ES-I3 (cell line): ENCODE measurements around the gene LRRC10.
"Not testable (repeated sequence)": the region's sequence is repeated elsewhere in the genome, so short reads cannot be mapped to it uniquely, and the experiment has no call there.

Experiments used
- H3K36me3 ChIP-seq: 2 replicates; pipeline ENCODE4 v1.6.1; 2013; ENCODE audit warnings: mild to moderate bottlenecking, low read length, control low read depth, moderate library complexity; ENCODE audit not compliant: insufficient read depth
- H3K4me1 ChIP-seq: 2 replicates; pipeline ENCODE4 v1.6.1; 2013; ENCODE audit warnings: mild to moderate bottlenecking, control low read depth, low read length; ENCODE audit not compliant: insufficient read depth
- H3K9ac ChIP-seq: 2 replicates; pipeline ENCODE4 v1.6.1; 2013; ENCODE audit warnings: low read depth, mild to moderate bottlenecking, low read length, moderate library complexity
- H3K9me3 ChIP-seq: 2 replicates; pipeline ENCODE4 v1.6.1; 2013; ENCODE audit warnings: mild to moderate bottlenecking, low read length, moderate library complexity; ENCODE audit not compliant: control insufficient read depth, insufficient read depth

The LRRC10 gene

GRCh38 chr12:69639400-69640016 is 28.8 kb upstream of the LRRC10 start:
- Histone ChIP-seq H3K9me3 (no peaks in the 10 kb centered on the region), H3K4me1 (0 out of 2 replicates have a peak, but pooled peaks cover 4% of the 10 kb centered on the region), H3K36me3 (no peaks in the 10 kb centered on the region), H3K9ac (no peak overlapping the region)

GRCh38 chr12:69633061-69633460 is 22.4 kb upstream of the LRRC10 start:
- Histone ChIP-seq H3K4me1 (0 out of 2 replicates have a peak, but pooled peaks cover 4% of the 10 kb centered on the region), H3K36me3 (no peaks in the 10 kb centered on the region), H3K9ac (no peak overlapping the region), H3K9me3 (no peaks in the 10 kb centered on the region)

GRCh38 chr12:69630191-69630590 is 19.5 kb upstream of the LRRC10 start:
- no peaks in the 10 kb centered on the region for H3K36me3 ChIP-seq
- no peak overlapping the region for H3K9ac ChIP-seq
- H3K9me3 ChIP-seq = no peaks in the 10 kb centered on the region
- 0 out of 2 replicates have a peak, but pooled peaks cover 2% of the 10 kb centered on the region for H3K4me1 ChIP-seq

- Histone ChIP-seq H3K9me3 (no peaks in the 10 kb centered on the region), H3K36me3 (no peaks in the 10 kb centered on the region), H3K9ac (no peak overlapping the region), H3K4me1 (no peaks in the 10 kb centered on the region)
These were observed 16.8 kb upstream of the LRRC10 start for GRCh38 chr12:69627501-69627900.

GRCh38 chr12:69623970-69624369 is 13.3 kb upstream of the LRRC10 start:
- H3K9ac ChIP-seq = no peak overlapping the region
- H3K9me3 ChIP-seq = no peaks in the 10 kb centered on the region
- H3K4me1 ChIP-seq = no peaks in the 10 kb centered on the region
- no peaks in the 10 kb centered on the region for H3K36me3 ChIP-seq

- Histone ChIP-seq H3K9ac (no peak overlapping the region), H3K4me1 (no peaks in the 10 kb centered on the region), H3K9me3 (no peaks in the 10 kb centered on the region), H3K36me3 (no peaks in the 10 kb centered on the region)
These were observed 10.8 kb upstream of the LRRC10 start for GRCh38 chr12:69621551-69621950.

GRCh38 chr12:69620921-69621320 is 10.2 kb upstream of the LRRC10 start:
- no peaks in the 10 kb centered on the region for H3K9me3 ChIP-seq
- no peaks in the 10 kb centered on the region for H3K36me3 ChIP-seq
- no peaks in the 10 kb centered on the region for H3K4me1 ChIP-seq
- no peak overlapping the region for H3K9ac ChIP-seq

- Histone ChIP-seq H3K4me1 (no peaks in the 10 kb centered on the region), H3K9ac (no peak overlapping the region), H3K9me3 (no peaks in the 10 kb centered on the region), H3K36me3 (no peaks in the 10 kb centered on the region)
These were observed 9.4 kb upstream of the LRRC10 start for GRCh38 chr12:69620077-69620476.

GRCh38 chr12:69619050-69619449 is 8.3 kb upstream of the LRRC10 start:
- no peaks in the 10 kb centered on the region for H3K36me3 ChIP-seq
- H3K9ac ChIP-seq = no peak overlapping the region
- no peaks in the 10 kb centered on the region for H3K4me1 ChIP-seq
- no peaks in the 10 kb centered on the region for H3K9me3 ChIP-seq

GRCh38 chr12:69616025-69616424 is 5.3 kb upstream of the LRRC10 start:
- Histone ChIP-seq H3K36me3 (no peaks in the 10 kb centered on the region), H3K9ac (no peak overlapping the region), H3K4me1 (no peaks in the 10 kb centered on the region), H3K9me3 (no peaks in the 10 kb centered on the region)

- Histone ChIP-seq H3K9ac (no peak overlapping the region), H3K9me3 (no peaks in the 10 kb centered on the region), H3K4me1 (no peaks in the 10 kb centered on the region), H3K36me3 (no peaks in the 10 kb centered on the region)
These were observed 2.6 kb upstream of the LRRC10 start for GRCh38 chr12:69613351-69613750.

- Histone ChIP-seq H3K36me3 (no peaks in the 10 kb centered on the region), H3K9ac (no peak overlapping the region), H3K4me1 (no peaks in the 10 kb centered on the region), H3K9me3 (no peaks in the 10 kb centered on the region)
These were observed 581 bp downstream of the LRRC10 start for GRCh38 chr12:69610126-69610525.

- no peak overlapping the region for H3K9ac ChIP-seq
- no peaks in the 10 kb centered on the region; the same call in 1 of the 2 replicates for H3K36me3 ChIP-seq
These were observed 2.6 kb downstream of the LRRC10 start for GRCh38 chr12:69608114-69608513.

GRCh38 chr12:69604275-69604674 is 6.4 kb downstream of the LRRC10 start:
- peaks cover 12% of the 10 kb centered on the region; the same call in 1 of the 2 replicates for H3K36me3 ChIP-seq
- not testable (repeated sequence) for H3K9me3 ChIP-seq, H3K9ac ChIP-seq, H3K4me1 ChIP-seq

More at GRCh38 chr12:69608114-69608513, 2.6 kb downstream of the LRRC10 start:
- no peaks in the 10 kb centered on the region for H3K9me3 ChIP-seq
- H3K4me1 ChIP-seq = no peaks in the 10 kb centered on the region

GRCh38 chr12:69603556-69603955 is 7.2 kb downstream of the LRRC10 start:
- H3K36me3 ChIP-seq = peaks cover 18% of the 10 kb centered on the region; the same call in 1 of the 2 replicates
- not testable (repeated sequence) for H3K4me1 ChIP-seq, H3K9me3 ChIP-seq, H3K9ac ChIP-seq
